HG02870 (cell line): ENCODE results near the gene PLBD1.

Experiments
- ATAC-seq: cut with Tn5 transposase; IDR thresholded peaks from one replicate; pipeline ENCODE4 v1.9.1; 2021; ENCODE audit warnings: mild to moderate bottlenecking, moderate library complexity; ENCODE audit not compliant: unreplicated experiment

PLBD1 gene, protein sequence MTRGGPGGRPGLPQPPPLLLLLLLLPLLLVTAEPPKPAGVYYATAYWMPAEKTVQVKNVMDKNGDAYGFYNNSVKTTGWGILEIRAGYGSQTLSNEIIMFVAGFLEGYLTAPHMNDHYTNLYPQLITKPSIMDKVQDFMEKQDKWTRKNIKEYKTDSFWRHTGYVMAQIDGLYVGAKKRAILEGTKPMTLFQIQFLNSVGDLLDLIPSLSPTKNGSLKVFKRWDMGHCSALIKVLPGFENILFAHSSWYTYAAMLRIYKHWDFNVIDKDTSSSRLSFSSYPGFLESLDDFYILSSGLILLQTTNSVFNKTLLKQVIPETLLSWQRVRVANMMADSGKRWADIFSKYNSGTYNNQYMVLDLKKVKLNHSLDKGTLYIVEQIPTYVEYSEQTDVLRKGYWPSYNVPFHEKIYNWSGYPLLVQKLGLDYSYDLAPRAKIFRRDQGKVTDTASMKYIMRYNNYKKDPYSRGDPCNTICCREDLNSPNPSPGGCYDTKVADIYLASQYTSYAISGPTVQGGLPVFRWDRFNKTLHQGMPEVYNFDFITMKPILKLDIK

DNA sequence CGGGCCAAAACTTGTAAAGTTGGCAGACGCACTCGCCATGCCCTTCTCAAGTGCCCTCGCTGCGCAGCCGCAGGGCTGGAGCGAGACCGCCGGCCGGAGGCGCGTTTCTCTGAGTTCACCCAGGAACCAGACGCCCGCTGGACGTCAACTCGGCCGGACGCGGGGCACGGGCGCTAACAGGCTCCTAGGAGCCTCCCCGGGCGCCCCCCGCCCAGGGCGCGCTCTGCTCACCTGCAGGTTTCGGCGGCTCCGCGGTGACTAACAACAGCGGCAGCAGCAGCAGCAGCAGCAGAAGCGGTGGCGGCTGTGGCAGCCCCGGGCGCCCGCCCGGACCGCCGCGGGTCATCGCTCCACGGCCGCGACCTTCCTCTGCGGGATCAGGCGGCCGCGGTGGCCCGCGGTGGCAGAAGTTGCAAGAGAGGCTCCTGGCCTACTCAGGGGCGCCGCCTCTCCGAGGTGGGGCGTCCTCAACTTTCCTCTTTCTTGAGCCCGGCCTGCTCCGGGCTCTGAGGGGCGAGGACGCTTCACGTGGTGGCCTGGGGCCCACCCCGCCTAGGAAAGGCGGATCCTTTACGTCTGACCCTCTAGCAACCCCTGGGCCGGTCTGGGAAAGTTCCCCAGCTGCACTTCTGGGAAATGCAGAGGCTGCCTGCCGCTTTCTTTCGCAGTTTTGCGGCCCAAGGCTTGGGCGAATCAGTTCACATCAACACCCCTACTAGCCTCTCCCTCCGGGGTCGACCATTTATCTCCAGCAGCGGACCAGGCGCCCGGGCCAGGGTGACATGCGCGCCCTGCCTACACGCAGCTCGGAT lies at the start of gene PLBD1:
Gene PLBD1, minus strand, starts transcription at position 533 of the 812 bp plus-strand sequence. Its CDS starts 187 bp downstream, at position 346.
- ATAC-seq: peak; percentile 51

DNA sequence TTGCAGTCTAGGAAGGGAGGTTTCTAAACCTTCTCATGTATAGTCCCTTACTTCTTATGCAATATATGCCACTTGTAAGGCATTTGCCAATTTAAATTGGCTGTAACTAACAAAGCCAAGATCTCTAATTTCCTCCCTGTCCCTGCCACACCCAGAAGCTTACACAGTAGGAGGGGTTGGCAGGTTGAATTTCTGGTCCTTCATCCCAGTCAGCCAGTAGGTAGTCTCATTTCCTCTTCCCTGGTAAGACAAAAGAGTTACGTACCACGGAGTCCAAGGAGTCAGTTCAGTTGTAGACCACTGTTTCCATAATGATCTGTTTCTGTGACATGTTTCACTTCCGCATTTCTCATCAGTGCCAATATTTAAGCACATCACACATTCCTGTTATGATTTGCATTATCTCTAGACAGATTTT lies 47.0 kb upstream of the PLBD1 start:
- peak; percentile 42 for ATAC-seq

DNA sequence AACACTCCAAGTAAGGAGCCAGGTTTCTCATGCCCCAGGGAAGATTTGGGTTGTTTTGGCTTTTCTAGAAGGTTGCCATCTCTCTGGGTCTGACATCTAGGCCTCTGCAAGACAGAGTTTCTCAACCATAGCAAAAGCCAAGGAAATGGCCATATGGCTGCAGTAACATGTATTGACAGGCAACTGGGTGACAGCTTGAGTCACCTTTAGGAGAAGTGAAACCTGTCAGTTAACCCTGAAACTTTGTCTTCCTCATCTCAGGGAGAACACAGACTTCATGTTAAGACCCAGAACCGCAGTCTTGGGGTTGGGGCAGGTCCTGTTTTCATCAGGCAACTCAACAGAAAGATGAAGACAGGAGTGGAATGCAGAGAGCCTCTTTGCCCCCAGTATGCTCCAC lies 46.0 kb upstream of the PLBD1 start:
- peak; percentile 94 for ATAC-seq

DNA sequence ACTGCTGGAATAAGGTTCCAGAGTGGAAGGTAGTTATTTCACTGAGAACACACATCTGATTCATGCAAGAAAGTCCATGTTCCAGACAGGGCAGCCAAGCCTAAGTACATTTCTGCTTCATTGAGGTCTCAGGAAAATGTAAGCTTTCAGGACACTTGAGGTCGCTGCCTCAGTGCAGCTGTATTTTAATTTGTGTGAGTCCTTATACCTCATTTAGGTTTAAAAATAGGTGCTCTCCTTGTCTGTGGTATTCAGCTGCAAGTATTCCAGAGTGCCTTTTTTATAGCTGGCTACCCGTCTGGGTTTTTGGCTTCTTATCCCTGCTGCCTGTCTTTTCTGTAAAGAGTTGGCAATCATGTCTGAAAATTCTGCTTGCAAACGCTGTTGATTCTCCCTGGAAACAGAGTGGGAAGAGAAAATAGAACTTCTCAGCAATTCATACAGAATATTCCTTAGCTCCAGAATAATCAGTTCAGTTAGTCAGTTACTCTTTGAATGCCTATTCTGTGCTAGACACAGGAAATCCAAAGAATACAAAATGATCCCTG lies 45.3 kb upstream of the PLBD1 start:
- no peak for ATAC-seq

DNA sequence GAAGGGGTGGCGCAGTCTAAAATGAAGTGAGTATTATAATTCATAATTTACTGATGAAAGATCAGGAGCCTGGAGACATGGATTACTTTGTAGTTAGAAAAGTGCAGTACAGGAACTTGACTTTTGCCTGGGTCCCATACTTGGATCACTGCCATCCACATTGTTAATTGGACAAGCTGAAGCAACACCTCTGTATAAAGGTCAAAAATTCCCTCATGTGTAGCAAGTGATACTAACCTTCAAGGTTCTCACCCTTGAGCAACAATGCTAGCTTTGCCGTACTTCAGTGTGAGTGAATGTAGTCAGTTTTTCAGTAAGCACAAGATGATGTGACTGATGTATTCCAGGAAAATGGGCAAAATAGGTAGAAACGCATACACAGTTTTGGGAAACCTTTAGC lies 44.6 kb upstream of the PLBD1 start:
- ATAC-seq: no peak

DNA sequence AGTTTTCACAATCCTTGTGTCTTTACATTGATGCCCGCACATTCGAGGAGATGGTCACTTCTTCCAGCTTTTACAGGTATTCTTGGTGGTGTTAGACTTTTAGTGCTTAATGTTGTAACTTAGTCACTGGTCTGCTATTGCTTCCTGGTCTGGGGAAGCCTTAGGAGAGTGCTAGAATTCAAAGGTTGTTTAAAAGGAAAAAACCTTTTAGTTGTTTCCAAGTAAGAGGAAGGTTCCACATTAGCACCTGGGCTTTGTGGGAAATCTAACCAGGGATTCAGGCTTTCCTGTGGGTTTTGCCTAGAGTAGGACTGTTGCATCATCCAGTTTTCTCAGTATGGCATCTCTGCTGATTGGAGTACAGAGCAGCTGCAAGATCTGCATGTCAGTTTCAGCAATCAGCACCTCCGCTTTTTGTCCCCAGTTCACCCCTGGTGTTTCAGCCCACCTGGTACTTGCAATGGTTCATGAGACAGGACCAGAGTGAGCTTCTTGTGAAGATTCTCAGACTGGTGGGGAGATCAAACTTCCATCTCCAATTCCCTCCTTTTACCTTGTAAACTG lies 44.0 kb upstream of the PLBD1 start:
- no peak for ATAC-seq

DNA sequence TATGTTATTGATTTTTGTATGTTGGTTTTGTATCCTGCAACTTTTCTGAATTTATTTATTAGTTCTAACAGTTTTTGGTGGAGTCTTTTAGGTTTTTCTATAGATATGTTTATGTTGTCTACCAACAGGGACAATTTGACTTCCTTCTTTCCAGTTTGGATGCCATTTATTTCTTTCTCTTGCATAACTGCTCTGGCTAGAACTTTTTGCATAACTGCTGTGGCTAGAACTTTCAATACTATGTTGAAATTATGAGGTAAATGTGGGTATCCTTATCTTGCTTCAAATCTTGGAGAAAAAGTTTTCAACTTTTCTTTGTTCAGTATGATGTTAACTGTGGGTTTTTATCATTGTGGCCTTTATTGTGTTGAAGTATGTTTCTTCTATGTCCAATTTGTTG lies 39.9 kb upstream of the PLBD1 start:
- ATAC-seq: no peak

DNA sequence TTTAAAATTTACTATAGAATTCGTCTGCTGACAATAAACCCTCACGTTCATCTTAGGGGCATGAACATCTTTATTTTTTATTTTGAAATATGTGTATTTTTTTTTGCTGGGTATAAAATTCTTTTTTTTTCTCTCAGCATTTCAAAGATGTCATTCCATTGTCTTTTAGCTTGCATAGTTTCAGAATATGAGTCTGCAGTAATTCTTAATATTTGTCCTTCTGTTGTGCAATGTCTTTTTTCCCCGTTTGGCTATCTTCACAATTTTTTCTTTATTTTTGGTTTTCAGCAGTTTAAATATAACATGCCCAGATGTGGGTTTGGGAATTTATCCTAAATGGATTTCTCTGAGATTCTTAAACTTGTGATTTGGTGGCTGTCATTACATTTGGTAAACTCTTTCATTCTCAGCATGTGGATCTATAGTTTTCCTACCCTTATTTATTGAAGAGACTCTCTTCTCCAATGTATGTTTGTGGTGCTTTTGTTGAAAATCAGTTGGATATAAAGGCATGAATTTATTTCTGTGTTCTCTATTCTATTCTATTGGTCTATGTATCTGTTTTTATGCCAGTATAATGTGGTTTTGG lies 37.8 kb upstream of the PLBD1 start:
- ATAC-seq: no peak

DNA sequence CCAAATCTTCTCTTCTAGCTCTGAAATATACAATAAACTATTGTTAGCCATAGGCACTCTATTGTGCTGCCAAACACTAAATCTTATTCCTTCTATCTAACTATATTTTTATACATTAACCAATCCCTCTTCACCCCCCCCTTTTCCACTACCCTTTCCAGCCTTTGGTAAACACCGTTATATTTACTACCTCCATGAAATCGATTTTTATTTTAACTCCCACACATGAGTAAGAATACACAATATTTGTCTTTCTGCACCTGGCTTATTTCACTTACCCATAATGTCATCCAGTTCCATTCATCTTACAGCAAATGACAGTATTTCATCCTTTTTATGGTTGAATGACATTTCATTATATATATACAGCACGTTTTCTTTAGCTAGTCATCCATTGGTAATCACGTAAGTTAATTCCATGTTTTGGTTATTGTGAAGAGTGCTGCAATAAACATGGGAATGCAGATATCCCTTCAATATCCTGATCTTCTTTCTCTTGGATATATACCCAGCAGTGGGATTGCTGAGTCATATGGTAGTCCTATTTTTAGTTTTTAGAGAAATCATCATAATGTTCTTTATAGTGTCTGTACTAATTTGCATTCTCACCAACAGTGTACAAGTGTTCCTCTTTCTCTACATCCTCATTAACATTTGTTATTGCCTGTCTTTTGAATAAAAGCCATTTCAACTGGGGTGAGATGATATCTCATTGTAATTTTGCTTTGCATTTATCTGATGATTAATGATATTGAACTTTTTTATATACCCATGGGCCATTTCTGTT lies 34.2 kb upstream of the PLBD1 start:
- no peak for ATAC-seq

DNA sequence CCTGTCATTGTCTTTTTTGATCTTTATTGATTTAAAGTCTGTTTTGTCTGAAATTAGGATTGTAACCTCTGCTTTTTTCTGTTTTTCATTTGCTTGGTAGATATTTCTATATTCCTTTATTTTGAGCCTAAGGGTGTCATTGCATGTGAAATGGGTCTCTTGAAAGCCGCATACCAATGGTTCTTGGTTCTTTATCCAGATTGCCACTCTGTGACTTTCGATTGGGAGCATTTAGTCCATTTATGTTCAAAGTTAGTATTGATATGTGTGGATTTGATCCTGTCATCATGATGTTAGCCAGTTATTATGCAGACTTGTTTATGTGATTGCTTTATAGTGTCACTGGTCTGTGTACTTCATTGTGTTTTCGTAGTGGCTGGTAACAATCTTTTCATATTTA lies 29.8 kb upstream of the PLBD1 start:
- ATAC-seq: no peak

DNA sequence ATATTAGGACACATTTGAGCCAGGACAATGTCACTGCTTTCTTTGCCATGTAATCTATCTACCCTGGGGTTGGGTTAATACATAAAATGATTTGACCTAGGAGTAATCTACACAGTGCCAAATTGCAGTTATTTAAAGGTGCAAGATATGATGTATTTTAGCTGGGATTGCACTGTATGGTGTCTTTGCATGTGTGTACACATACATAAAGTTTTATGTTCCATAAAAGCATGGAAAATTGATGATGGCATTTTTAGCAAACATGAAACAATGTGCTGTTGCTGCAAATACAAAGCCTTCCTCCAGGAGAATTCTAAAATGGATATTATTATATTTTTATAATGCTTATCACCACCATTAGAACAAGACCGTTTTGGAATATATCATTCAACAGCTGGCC lies 24.0 kb upstream of the PLBD1 start:
- ATAC-seq: no peak

DNA sequence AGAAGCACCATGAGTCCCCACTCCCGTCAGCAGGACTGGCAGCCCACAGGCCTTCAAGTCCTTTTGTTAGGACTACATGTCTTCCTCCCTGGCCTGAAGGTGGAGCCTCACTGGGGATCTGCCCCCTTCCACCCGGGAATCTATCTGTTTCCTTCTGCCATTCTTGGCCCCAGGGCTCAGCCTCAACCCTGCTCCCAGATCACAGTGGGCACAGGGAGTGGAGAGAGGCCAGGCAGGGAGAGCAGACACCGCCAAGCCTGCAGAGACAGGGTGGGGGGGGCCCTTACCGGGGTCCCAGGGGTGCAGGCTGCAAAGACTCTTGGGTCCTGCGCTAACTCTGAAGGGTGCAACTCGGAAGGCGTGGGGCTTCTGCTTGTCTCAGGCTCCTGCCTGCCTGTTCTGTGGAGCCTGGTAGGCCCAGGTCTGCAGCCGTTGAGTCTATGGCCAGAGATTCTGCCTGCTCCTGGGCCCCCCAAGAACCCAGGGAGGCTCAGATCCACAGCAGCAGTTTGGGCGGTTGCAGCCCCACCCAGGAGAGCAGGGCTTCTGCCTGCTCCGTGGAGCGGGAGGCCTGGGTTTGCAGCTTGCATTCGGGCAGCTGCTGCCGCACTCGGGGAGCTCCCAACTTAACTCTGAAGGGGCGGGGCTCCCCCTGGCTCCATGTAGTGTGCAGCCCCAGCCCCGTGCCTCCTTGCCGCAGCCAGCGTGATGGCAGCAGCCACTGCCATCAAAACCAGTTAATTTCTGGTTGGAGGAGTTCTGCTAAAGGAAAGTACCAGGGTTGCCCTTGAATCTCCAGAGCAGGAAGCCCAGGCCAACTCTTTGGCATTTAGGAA lies 21.7 kb upstream of the PLBD1 start:
- no peak for ATAC-seq

DNA sequence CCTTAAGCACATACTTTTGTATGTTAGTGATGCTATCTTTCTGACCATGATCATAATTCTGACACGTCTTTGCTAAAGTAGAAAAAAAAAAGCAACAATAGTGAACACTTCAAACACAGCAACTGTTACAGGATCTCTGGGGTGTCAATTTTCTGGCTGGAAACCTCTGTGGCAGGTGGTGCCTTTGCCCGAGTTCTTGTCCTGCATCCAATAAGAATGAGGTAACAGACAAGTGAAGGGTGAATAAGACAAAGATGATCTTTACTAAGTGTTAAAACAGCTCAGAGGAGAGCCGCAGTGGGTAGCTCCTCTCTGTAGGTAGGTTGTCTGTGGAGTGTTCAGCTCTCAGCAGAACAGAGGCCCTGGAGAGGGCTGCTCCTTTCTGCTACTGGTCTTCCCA lies 20.9 kb upstream of the PLBD1 start:
- no peak for ATAC-seq

DNA sequence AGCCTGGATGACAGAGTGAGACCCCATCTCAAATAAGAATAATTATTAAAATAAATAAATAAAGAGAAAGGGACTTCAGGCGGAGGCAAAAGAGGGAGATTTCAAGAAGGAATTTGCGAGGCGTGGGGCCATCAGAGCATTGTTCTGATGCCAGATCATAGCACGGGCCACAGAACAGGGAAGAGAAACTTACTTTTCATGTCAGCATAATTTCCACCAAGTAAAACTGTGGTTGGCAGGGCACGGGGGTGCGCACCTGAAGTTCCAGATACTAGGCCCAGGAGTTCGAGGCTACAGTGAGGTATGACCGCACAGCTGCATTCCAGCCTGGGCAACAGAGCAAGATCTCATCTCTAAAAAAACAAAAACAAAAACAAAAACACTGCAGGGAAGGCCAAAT lies 11.0 kb upstream of the PLBD1 start:
- no peak for ATAC-seq

DNA sequence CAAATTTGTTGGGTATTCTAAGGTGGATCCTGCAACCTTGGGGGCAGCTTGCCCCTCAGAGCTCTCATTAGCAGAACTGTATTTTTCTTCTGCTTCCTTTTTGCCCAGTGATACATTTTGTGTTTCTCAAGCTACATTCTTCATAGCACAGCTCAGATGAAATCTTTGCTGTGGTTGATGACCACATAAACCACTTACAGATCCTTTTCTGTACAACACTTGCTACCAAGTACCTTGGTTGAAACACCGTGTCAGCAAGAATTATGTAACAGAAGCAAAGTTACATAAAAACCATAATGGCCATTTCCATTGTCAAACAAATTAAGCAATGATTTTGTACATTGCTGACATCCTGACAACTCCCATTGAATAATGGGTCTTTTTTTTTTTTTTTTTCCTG lies 9.7 kb upstream of the PLBD1 start:
- ATAC-seq: peak; percentile 83

DNA sequence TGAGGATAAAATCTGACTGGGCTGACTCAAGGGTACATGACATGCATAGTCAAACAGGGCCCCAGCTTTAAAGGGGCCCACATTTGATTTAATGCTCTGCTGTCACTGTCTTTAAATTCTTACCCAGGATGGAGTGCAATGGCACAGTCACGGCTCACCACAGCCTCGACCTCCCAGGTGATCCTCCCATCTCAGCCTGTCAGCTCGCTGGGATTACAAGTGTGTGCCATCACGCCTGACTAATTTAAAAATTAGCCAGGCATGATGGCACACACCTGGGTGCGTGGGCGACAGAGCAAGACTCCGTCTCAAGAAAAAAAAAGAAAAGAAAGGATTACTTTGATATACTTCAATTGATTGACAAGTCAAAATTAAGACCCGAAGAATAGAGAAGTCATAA lies 9.2 kb upstream of the PLBD1 start:
- ATAC-seq: no peak

DNA sequence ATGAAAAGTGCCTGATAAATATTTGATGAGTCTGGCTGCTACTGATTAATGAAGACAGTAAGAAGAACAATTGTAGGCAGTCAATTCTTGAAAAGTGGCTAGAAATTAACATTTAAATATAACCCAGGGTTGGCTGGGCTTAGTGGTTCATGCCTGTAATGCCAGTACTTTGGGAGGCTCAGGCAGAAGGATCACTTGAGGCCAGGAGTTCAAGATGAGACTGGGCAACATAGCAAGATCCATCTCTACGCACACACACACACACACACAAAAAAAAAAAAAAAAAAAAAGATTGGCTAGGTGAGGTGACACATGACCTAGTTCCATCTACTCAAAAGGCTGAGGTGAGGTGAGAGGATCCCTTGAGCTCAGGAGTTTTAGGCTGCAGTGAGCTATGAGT lies 7.9 kb upstream of the PLBD1 start:
- no peak for ATAC-seq

DNA sequence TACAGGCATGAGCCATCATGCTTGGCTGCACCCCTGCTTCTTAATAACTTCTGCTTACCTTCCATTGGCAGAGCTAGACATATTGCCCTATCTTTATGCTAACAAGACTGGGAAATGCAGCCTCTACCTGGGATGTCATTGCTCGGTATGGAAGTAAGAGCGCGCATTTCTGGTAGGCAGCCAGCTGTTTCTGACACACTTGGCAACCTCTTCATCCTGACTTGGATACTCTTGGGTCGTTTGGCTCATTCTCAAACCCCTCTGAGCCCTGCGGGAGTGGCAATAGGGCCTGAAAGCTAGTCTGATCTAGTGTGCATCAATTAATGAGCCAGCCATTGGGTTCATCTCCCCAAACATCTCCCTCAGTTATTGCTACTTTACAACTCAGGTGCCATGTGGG lies 5.4 kb upstream of the PLBD1 start:
- no peak for ATAC-seq

DNA sequence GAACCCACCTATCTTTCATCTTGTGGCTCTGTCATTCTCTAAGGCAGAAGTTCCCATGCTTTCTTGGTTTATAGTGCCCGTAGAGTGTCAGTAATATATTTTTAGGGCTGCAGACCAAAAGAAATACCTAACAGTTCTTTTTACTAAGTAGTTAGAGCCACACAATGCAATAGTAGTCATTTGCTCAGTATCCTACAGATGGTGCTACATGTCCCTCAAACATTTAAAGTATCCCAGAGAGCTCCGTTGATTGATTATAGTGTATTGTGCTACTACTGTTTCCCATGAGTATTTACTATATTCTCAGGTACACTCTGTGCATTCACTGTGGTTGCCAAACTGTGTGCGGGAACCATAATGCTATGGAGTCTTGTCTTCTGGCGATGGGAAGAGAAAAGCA lies 4.7 kb upstream of the PLBD1 start:
- ATAC-seq: no peak
